ENCODE measurements around the gene ZXDC. TPM values are rescaled to one million over a fixed set of nuclear protein-coding genes. Genes with fewer than 3 reads are reported as not detected.

The ZXDC gene
- total and polyA plus RNA-seq, 2 experiments from 2014 or later = 6.1 to 19.2 TPM

DNA sequence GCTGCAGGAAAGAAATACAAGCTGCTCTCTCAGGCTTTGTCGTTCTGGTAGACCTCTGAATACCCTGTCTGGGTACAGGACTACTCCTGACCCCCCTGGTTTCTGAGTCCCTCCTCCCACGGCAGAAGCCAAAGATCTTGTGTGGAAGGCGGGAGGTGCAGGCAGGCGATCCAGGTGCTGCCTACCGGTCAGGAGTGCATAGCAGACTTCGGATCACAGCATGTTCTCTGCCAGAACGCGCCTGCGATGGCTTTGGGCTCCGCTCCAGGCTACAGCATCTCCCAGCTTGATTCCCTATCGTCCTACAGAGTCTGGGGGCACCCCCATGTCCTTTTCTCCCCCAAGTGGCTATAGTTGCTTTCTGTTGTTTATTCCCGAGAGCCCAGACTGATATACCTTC lies 83.4 kb downstream of the ZXDC start:
- Histone ChIP-seq H3K27me3 (replicated peaks; ENCODE audit: insufficient read depth) (peaks cover 31% of the 10 kb centered on the region), H3K79me2 (ENCODE audit: insufficient read depth) (no peaks in the 10 kb centered on the region), H3F3A (ENCODE audit: insufficient read depth) (no peaks in the 10 kb centered on the region), H3K4me2 (ENCODE audit: unreplicated experiment) (no peak overlapping the region), H3K4me3 (no peak overlapping the region), H3K4me1 (ENCODE audit: insufficient read depth) (no peaks in the 10 kb centered on the region), H3K9me2 (ENCODE audit: insufficient read depth) (no peaks in the 10 kb centered on the region), H3K9ac (no peak overlapping the region), H3K36me3 (ENCODE audit: low read depth) (no peaks in the 10 kb centered on the region), H2AFZ (no peak overlapping the region), H3K9me3 (ENCODE audit: low read depth) (no peaks in the 10 kb centered on the region), H3K27ac (no peak overlapping the region), H4K20me1 (ENCODE audit: insufficient read depth) (no peaks in the 10 kb centered on the region)
- in situ Hi-C loops (cut with MboI) = loop anchor here (10.0 to 25.0 kb wide), 3 partner anchors 147 to 430 kb away; partner anchors contain the start of gene ROPN1B
- DNase-seq = no peak
- WGBS, 2 experiments (ENCODE audit: low coverage in 1 of 2, low lambda C conversion rate in 2 of 2, missing lambda C conversion rate in 2 of 2) = 61 to 64% methylated on average over 12 of the region's 12 CpGs
- no peak for TF ChIP-seq EZH2phosphoT487 (IDR thresholded peaks at IDR 0.05; ENCODE audit: insufficient read depth, low read depth)
- no peak for TF ChIP-seq EZH2 (IDR thresholded peaks at IDR 0.05; ENCODE audit: insufficient read depth, poor library complexity, severe bottlenecking)

DNA sequence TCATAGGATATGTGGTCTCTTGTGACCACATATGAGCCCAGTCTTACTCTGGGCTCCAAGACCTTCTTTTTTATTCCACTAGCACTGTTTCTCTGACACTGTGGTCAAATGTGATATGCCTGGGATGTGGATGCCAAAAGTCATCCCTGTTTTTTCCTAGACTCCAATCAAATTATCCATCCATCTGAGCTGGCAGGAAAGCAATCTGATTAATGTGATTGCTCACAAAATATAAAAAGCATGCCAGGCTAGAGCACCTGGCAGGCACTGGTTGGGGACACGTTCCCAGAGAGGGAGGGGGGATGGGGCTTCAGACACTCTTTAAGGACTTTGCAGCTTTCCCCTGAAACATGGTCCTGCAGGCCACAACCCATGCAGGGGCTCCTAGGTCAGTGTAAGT lies 84.1 kb downstream of the ZXDC start:
- H3K4me3 ChIP-seq = no peak overlapping the region
- TF ChIP-seq EZH2 (IDR thresholded peaks at IDR 0.05; ENCODE audit: insufficient read depth, poor library complexity, severe bottlenecking) = no peak
- no peaks in the 10 kb centered on the region for H3F3A ChIP-seq (ENCODE audit: insufficient read depth)
- no peaks in the 10 kb centered on the region for H3K79me2 ChIP-seq (ENCODE audit: insufficient read depth)
- H3K9me2 ChIP-seq (ENCODE audit: insufficient read depth) = no peaks in the 10 kb centered on the region
- H4K20me1 ChIP-seq (ENCODE audit: insufficient read depth) = no peaks in the 10 kb centered on the region
- H3K9ac ChIP-seq = no peak overlapping the region
- H3K27ac ChIP-seq = no peak overlapping the region
- H3K36me3 ChIP-seq (ENCODE audit: low read depth) = no peaks in the 10 kb centered on the region
- H3K27me3 ChIP-seq (replicated peaks; ENCODE audit: insufficient read depth) = peaks cover 31% of the 10 kb centered on the region
- 0% methylated on average over 1 of the region's 1 CpG for WGBS, 2 experiments (ENCODE audit: low coverage in 1 of 2, low lambda C conversion rate in 2 of 2, missing lambda C conversion rate in 2 of 2)
- H3K4me2 ChIP-seq (ENCODE audit: unreplicated experiment) = no peak overlapping the region
- DNase-seq = no peak
- H3K9me3 ChIP-seq (ENCODE audit: low read depth) = no peaks in the 10 kb centered on the region
- no peak overlapping the region for H2AFZ ChIP-seq
- H3K4me1 ChIP-seq (ENCODE audit: insufficient read depth) = no peaks in the 10 kb centered on the region
- in situ Hi-C loops (cut with MboI) = loop anchor here (10.0 to 25.0 kb wide), 3 partner anchors 147 to 429 kb away; partner anchors contain the start of gene ROPN1B

DNA sequence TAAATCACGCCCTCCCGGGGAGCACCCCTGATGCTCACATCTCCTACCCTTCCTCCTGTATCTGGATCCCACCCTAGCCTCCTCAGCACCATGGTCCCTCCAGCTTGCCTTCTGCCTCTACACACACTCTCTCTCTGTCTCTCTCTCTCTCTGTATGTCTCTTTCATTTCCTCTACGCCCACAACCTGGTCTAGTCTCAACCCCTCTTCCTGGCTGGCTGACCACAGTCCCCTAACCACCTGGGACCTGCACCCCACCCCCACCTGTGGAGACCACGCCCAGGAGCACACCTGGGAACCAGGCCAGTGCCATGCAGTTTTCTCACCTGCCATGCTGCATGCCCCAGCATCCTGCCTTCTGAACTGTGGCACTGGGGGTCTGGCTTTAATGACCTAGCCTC lies 84.9 kb downstream of the ZXDC start:
- Histone ChIP-seq H3K27me3 (replicated peaks; ENCODE audit: insufficient read depth) (peaks cover 31% of the 10 kb centered on the region), H3K9ac (no peak overlapping the region), H3K4me1 (ENCODE audit: insufficient read depth) (no peaks in the 10 kb centered on the region), H3K4me3 (no peak overlapping the region), H3K36me3 (ENCODE audit: low read depth) (no peaks in the 10 kb centered on the region), H3K9me2 (ENCODE audit: insufficient read depth) (no peaks in the 10 kb centered on the region), H3K27ac (no peak overlapping the region), H3K4me2 (ENCODE audit: unreplicated experiment) (no peak overlapping the region), H3F3A (ENCODE audit: insufficient read depth) (no peaks in the 10 kb centered on the region), H3K9me3 (ENCODE audit: low read depth) (no peaks in the 10 kb centered on the region), H3K79me2 (ENCODE audit: insufficient read depth) (no peaks in the 10 kb centered on the region), H2AFZ (no peak overlapping the region), H4K20me1 (ENCODE audit: insufficient read depth) (no peaks in the 10 kb centered on the region)
- 38 to 44% methylated on average over 4 of the region's 4 CpGs for WGBS, 2 experiments (ENCODE audit: low coverage in 1 of 2, low lambda C conversion rate in 2 of 2, missing lambda C conversion rate in 2 of 2)
- in situ Hi-C loops (cut with MboI) = loop anchor here (10.0 to 25.0 kb wide), 3 partner anchors 146 to 428 kb away; partner anchors contain the start of gene ROPN1B
- TF ChIP-seq EZH2phosphoT487 (IDR thresholded peaks at IDR 0.05; ENCODE audit: insufficient read depth, low read depth) (no peak), EZH2 (IDR thresholded peaks at IDR 0.05; ENCODE audit: insufficient read depth, poor library complexity, severe bottlenecking) (no peak)
- DNase-seq = no peak

DNA sequence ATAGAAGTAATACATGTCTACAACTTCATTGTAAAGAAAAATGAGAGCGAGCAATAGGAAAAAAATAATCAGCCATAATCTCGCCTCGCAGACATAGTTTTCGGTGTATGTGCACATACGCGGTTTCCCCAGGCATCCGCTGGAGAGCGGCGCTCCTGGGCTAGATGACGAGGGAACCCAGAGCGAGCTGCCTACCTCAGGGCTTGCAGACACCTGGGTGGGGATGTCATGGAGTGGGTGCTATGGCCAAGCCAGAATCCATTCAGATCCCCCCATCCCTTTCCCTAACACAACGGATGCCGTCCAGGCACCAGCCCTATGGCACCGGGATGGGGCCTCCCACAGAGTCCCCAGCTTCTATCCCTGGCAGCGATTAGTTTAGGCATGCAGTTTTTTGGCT lies 85.5 kb downstream of the ZXDC start:
- no peak overlapping the region for H2AFZ ChIP-seq
- H3K4me1 ChIP-seq (ENCODE audit: insufficient read depth) = no peaks in the 10 kb centered on the region
- H3F3A ChIP-seq (ENCODE audit: insufficient read depth) = no peaks in the 10 kb centered on the region
- no peak overlapping the region for H3K9ac ChIP-seq
- no peaks in the 10 kb centered on the region for H4K20me1 ChIP-seq (ENCODE audit: insufficient read depth)
- no peak overlapping the region for H3K4me3 ChIP-seq
- H3K9me2 ChIP-seq (ENCODE audit: insufficient read depth) = no peaks in the 10 kb centered on the region
- WGBS, 2 experiments (ENCODE audit: low coverage in 1 of 2, low lambda C conversion rate in 2 of 2, missing lambda C conversion rate in 2 of 2) = 79 to 80% methylated on average over 15 of the region's 15 CpGs
- no peak overlapping the region for H3K4me2 ChIP-seq (ENCODE audit: unreplicated experiment)
- in situ Hi-C loops (cut with MboI) = loop anchor here (10.0 to 25.0 kb wide), 3 partner anchors 145 to 428 kb away; partner anchors contain the start of gene ROPN1B
- H3K27ac ChIP-seq = no peak overlapping the region
- no peak for DNase-seq
- no peaks in the 10 kb centered on the region for H3K9me3 ChIP-seq (ENCODE audit: low read depth)
- no peak for TF ChIP-seq EZH2phosphoT487 (IDR thresholded peaks at IDR 0.05; ENCODE audit: insufficient read depth, low read depth)
- no peak for TF ChIP-seq EZH2 (IDR thresholded peaks at IDR 0.05; ENCODE audit: insufficient read depth, poor library complexity, severe bottlenecking)
- H3K79me2 ChIP-seq (ENCODE audit: insufficient read depth) = no peaks in the 10 kb centered on the region
- no peaks in the 10 kb centered on the region for H3K36me3 ChIP-seq (ENCODE audit: low read depth)
- peaks cover 25% of the 10 kb centered on the region for H3K27me3 ChIP-seq (replicated peaks; ENCODE audit: insufficient read depth)

DNA sequence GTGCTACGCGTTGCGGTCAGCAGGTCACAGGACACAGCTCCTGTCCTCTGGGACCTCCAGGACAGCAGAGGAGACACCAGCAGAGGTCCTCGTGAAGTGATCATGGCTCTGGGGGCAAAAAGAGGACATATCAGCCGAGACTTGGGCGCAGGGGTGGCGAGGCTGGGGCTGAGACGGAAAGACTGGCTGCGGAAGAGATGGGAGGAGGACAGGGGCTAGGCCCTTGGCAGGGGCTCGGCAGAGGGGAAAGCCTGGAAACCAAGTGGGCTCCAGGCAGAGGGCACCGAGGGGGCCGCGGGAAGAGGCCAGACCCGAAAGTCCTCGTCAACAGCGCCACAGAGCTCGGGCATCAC lies 85.9 kb downstream of the ZXDC start:
- in situ Hi-C loops (cut with MboI) = loop anchor here (10.0 to 25.0 kb wide), 3 partner anchors 145 to 427 kb away; partner anchors contain the start of gene ROPN1B
- H3K27ac ChIP-seq = no peak overlapping the region
- H3K4me2 ChIP-seq (ENCODE audit: unreplicated experiment) = no peak overlapping the region
- no peaks in the 10 kb centered on the region for H3K36me3 ChIP-seq (ENCODE audit: low read depth)
- H3K4me3 ChIP-seq = no peak overlapping the region
- H2AFZ ChIP-seq = peak overlapping the region; percentile 92
- no peaks in the 10 kb centered on the region for H4K20me1 ChIP-seq (ENCODE audit: insufficient read depth)
- H3F3A ChIP-seq (ENCODE audit: insufficient read depth) = no peaks in the 10 kb centered on the region
- H3K9ac ChIP-seq = no peak overlapping the region
- H3K27me3 ChIP-seq (replicated peaks; ENCODE audit: insufficient read depth) = peaks cover 21% of the 10 kb centered on the region
- H3K9me2 ChIP-seq (ENCODE audit: insufficient read depth) = no peaks in the 10 kb centered on the region
- DNase-seq = no peak
- no peaks in the 10 kb centered on the region for H3K9me3 ChIP-seq (ENCODE audit: low read depth)
- WGBS, 2 experiments (ENCODE audit: low coverage in 1 of 2, low lambda C conversion rate in 2 of 2, missing lambda C conversion rate in 2 of 2) = 68 to 70% methylated on average over 16 to 17 of the region's 17 CpGs
- no peaks in the 10 kb centered on the region for H3K79me2 ChIP-seq (ENCODE audit: insufficient read depth)
- no peaks in the 10 kb centered on the region for H3K4me1 ChIP-seq (ENCODE audit: insufficient read depth)
- TF ChIP-seq EZH2phosphoT487 (IDR thresholded peaks at IDR 0.05; ENCODE audit: insufficient read depth, low read depth) = no peak
- no peak for TF ChIP-seq EZH2 (IDR thresholded peaks at IDR 0.05; ENCODE audit: insufficient read depth, poor library complexity, severe bottlenecking)
